H1 (cell line): ENCODE measurements around the gene SUGP2. TPM values are rescaled to one million over a fixed set of nuclear protein-coding genes. Genes with fewer than 3 reads are reported as not detected.

ENCODE experiments used
- CTCF ChIA-PET: fragments of 300-600 bp; sonication (Branson Sonifier 250); formaldehyde crosslinking; loops from one replicate; lab custom pipeline; 2021; ENCODE audit not compliant: partially characterized antibody; lab: Charles Lee
- POLR2A ChIA-PET: fragments of 300-600 bp; sonication (Branson Sonifier 250); formaldehyde crosslinking; loops from one replicate; lab custom pipeline; 2021; ENCODE audit warnings: inconsistent platforms; ENCODE audit not compliant: partially characterized antibody; lab: Charles Lee
- DNase-seq, 2 experiments: peaks; one replicate each; pipeline versions ENCODE4 v3.0.0 to v3.0.0-alpha.2; 2010 to 2022; ENCODE audit warnings: low spot score in 2 of 2, low read depth in 1 of 2, mixed read lengths in 1 of 2
- FAIRE-seq: peaks from 2 replicates; lab custom pipeline; 2011; peaks lifted over from hg19 to GRCh38; lab: Jason Lieb, UNC
- H2AFZ ChIP-seq: 2 replicates; pipeline ENCODE4 v1.8.1; 2012; ENCODE audit warnings: low read length, inconsistent platforms
- H2AK5ac ChIP-seq: 2 replicates; pipeline ENCODE4 v1.6.1; 2013; ENCODE audit warnings: low read depth, low read length
- H2BK120ac ChIP-seq: replicated peaks from 2 replicates; pipeline ENCODE3; 2013; ENCODE audit warnings: low read depth, low read length, inconsistent platforms
- H2BK12ac ChIP-seq: 2 replicates; pipeline ENCODE4 v1.6.1; 2013; ENCODE audit warnings: low read depth, low read length
- H2BK15ac ChIP-seq: 2 replicates; pipeline ENCODE4 v1.6.1; 2013; ENCODE audit warnings: low read length
- H2BK20ac ChIP-seq: 2 replicates; pipeline ENCODE4 v1.6.1; 2013; ENCODE audit warnings: low read length
- H2BK5ac ChIP-seq: 2 replicates; pipeline ENCODE4 v1.6.1; 2013; ENCODE audit warnings: low read depth, low read length
- H3K14ac ChIP-seq: 2 replicates; pipeline ENCODE4 v1.6.1; 2013; ENCODE audit warnings: inconsistent platforms; ENCODE audit not compliant: insufficient read length
- H3K18ac ChIP-seq: 2 replicates; pipeline ENCODE4 v1.6.1; 2013; ENCODE audit warnings: low read length; ENCODE audit errors: extremely low read depth
- H3K23ac ChIP-seq: 2 replicates; pipeline ENCODE4 v1.6.1; 2013; ENCODE audit warnings: inconsistent platforms; ENCODE audit not compliant: insufficient read length
- H3K23me2 ChIP-seq: 2 replicates; pipeline ENCODE4 v1.6.1; 2013; ENCODE audit warnings: low read depth, low read length
- H3K27ac ChIP-seq: 2 replicates; pipeline ENCODE4 v1.6.1; 2011; ENCODE audit warnings: low read depth, low read length, inconsistent platforms
- H3K27me3 ChIP-seq, 4 experiments: replicated peaks in 1 of 4; 1 replicate in 1 of 4; 2 replicates in 3 of 4; pipeline versions ENCODE4 v1.6.1 to v1.8.1; 2011 to 2013; ENCODE audit warnings: low read length in 3 of 4, mild to moderate bottlenecking in 3 of 4, inconsistent platforms in 2 of 4, mixed read lengths in 2 of 4, moderate library complexity in 1 of 4; ENCODE audit not compliant: control insufficient read depth in 3 of 4, insufficient read depth in 3 of 4; ENCODE audit errors: extremely low read depth in 1 of 4
- H3K36me3 ChIP-seq, 4 experiments: 2 replicates each; pipeline versions ENCODE4 v1.6.1 to v1.8.1; 2011 to 2013; ENCODE audit warnings: mild to moderate bottlenecking in 4 of 4, low read length in 3 of 4, moderate library complexity in 2 of 4, control low read depth in 1 of 4, inconsistent platforms in 1 of 4; ENCODE audit not compliant: insufficient read depth in 4 of 4, control insufficient read depth in 2 of 4
- H3K4ac ChIP-seq: replicated peaks from 2 replicates; pipeline ENCODE3; 2013; ENCODE audit warnings: low read length, low read depth, mixed read lengths, inconsistent platforms; ENCODE audit not compliant: insufficient read length
- H3K4me1 ChIP-seq, 4 experiments: replicated peaks in 1 of 4; 1 replicate in 1 of 4; 2 replicates in 3 of 4; pipeline versions ENCODE4 v1.6.1 to v1.8.1; 2011 to 2013; ENCODE audit warnings: low read length in 3 of 4, inconsistent platforms in 2 of 4, mixed read lengths in 1 of 4; ENCODE audit not compliant: insufficient read depth in 4 of 4, control insufficient read depth in 3 of 4
- H3K4me2 ChIP-seq, 2 experiments: 2 replicates each; pipeline versions ENCODE4 v1.6.1 to v1.8.1; 2011 to 2013; ENCODE audit warnings: low read depth in 2 of 2, low read length in 2 of 2, control low read depth in 1 of 2, inconsistent platforms in 1 of 2, mild to moderate bottlenecking in 1 of 2; ENCODE audit not compliant: insufficient read depth in 1 of 2
- H3K4me3 ChIP-seq, 4 experiments: fragments of 200-600, 300-600 bp in 1 of 4; sonication (generic), shearing (Covaris generic), sonication (Bioruptor Twin) in 1 of 4; 2 replicates each; pipeline versions ENCODE4 v1.5.1 to v1.8.1; 2011 to 2016; ENCODE audit warnings: low read length in 4 of 4, low read depth in 3 of 4, control low read depth in 2 of 4, inconsistent platforms in 2 of 4, mild to moderate bottlenecking in 2 of 4, mixed read lengths in 1 of 4, moderate library complexity in 1 of 4; ENCODE audit not compliant: insufficient read depth in 2 of 4; ENCODE audit errors: extremely low read depth in 1 of 4
- H3K56ac ChIP-seq: replicated peaks from 2 replicates; pipeline ENCODE3; 2013; ENCODE audit warnings: low read depth, mild to moderate bottlenecking, mixed read lengths, low read length, inconsistent platforms; ENCODE audit not compliant: insufficient read length
- H3K79me1 ChIP-seq: 2 replicates; pipeline ENCODE4 v1.6.1; 2013; ENCODE audit warnings: low read depth, low read length, control low read depth
- H3K79me2 ChIP-seq, 2 experiments: 2 replicates each; pipeline versions ENCODE4 v1.6.1 to v1.8.1; 2012 to 2013; ENCODE audit warnings: low read length in 2 of 2, mild to moderate bottlenecking in 2 of 2, inconsistent platforms in 1 of 2; ENCODE audit not compliant: insufficient read depth in 2 of 2, control insufficient read depth in 1 of 2
- H3K9ac ChIP-seq, 4 experiments: replicated peaks in 1 of 4; 1 replicate in 1 of 4; 2 replicates in 3 of 4; pipeline versions ENCODE4 v1.6.1 to v1.8.1; 2011 to 2013; ENCODE audit warnings: low read depth in 3 of 4, low read length in 3 of 4, control low read depth in 2 of 4, mild to moderate bottlenecking in 2 of 4, moderate library complexity in 2 of 4, inconsistent platforms in 1 of 4; ENCODE audit errors: extremely low read depth in 1 of 4
- H3K9me3 ChIP-seq, 2 experiments: 2 replicates each; pipeline versions ENCODE4 v1.6.1 to v1.8.1; 2012 to 2013; ENCODE audit warnings: mild to moderate bottlenecking in 2 of 2, moderate library complexity in 2 of 2, control low read depth in 1 of 2, inconsistent platforms in 1 of 2, low read depth in 1 of 2, low read length in 1 of 2, mixed read lengths in 1 of 2; ENCODE audit not compliant: insufficient read depth in 2 of 2
- H4K20me1 ChIP-seq, 2 experiments: replicated peaks in 1 of 2; 2 replicates each; pipeline versions ENCODE3 to v1.8.1; 2011 to 2013; ENCODE audit warnings: inconsistent platforms in 2 of 2, low read length in 2 of 2, mild to moderate bottlenecking in 1 of 2; ENCODE audit not compliant: insufficient read depth in 2 of 2, control insufficient read depth in 1 of 2
- H4K5ac ChIP-seq: 2 replicates; pipeline ENCODE4 v1.6.1; 2013; ENCODE audit warnings: low read length, low read depth, mixed read lengths, inconsistent platforms; ENCODE audit not compliant: insufficient read length
- H4K8ac ChIP-seq: 2 replicates; pipeline ENCODE4 v1.8.0; 2013; ENCODE audit warnings: mild to moderate bottlenecking, moderate library complexity, low read length, inconsistent platforms; ENCODE audit not compliant: insufficient read depth; ENCODE audit errors: extremely low read depth
- H4K91ac ChIP-seq: replicated peaks from 2 replicates; pipeline ENCODE3; 2013; ENCODE audit warnings: low read length, mixed read lengths, inconsistent platforms; ENCODE audit not compliant: insufficient read length
- CEBPB ChIP-seq: IDR thresholded peaks from 2 replicates; pipeline ENCODE4 v1.6.1; 2012; ENCODE audit warnings: low read depth, low read length
- CHD2 ChIP-seq: IDR thresholded peaks from 2 replicates; pipeline ENCODE4 v1.6.1; 2012; ENCODE audit warnings: low read length, improper control_type of control experiment
- E2F6 ChIP-seq: IDR thresholded peaks from 2 replicates; pipeline ENCODE4 v1.6.1; 2012; ENCODE audit warnings: inconsistent platforms
- MAFK ChIP-seq: IDR thresholded peaks from 2 replicates; pipeline ENCODE4 v1.6.1; 2012; ENCODE audit warnings: low read depth, mild to moderate bottlenecking, improper control_type of control experiment, low read length
- POLR2AphosphoS5 ChIP-seq: IDR thresholded peaks from 2 replicates; pipeline ENCODE4 v1.6.1; 2011; ENCODE audit warnings: low read depth, low read length
- SIX5 ChIP-seq: IDR thresholded peaks from 2 replicates; pipeline ENCODE4 v1.6.1; 2011; ENCODE audit warnings: mild to moderate bottlenecking, low read depth, low read length
- WGBS, 2 experiments: shearing (Covaris generic) in 1 of 2; methylation state at CpG; one replicate each; pipeline versions ENCODE4 v1.1.6 to v1.1.7; 2013 to 2015; ENCODE audit warnings: low lambda C conversion rate in 2 of 2, mixed read lengths in 2 of 2, inconsistent platforms in 1 of 2, low coverage in 1 of 2, missing lambda C conversion rate in 1 of 2; ENCODE audit not compliant: insufficient replicate concordance in 2 of 2, insufficient coverage in 1 of 2, insufficient read length in 1 of 2; ENCODE audit errors: extremely low coverage in 1 of 2, missing lambda C conversion rate in 1 of 2; 5-methylcytosine and 5-hydroxymethylcytosine counted together
- polyA plus RNA-seq, 7 experiments: library from polyadenylated mRNA; depleted of rRNA in 3 of 7; stranded (reverse) in 5 of 7; unstranded in 2 of 7; fragments of >200 nt in 5 of 7; fragments of 200-250 nt in 2 of 7; gene quantifications; 1 replicate in 5 of 7; 2 replicates in 1 of 7; 4 replicates in 1 of 7; pipeline versions ENCODE4 v1.2.1 to v1.2.3, GENCODE V29; 2011 to 2013; ENCODE audit warnings: missing spikeins in 2 of 7, mixed read lengths in 2 of 7
- total RNA-seq: library from RNA; stranded (reverse); fragmentation: NEBNext Ultra II Directional; extraction: Animal tissue kit (Norgen Biotek cat#: 25700); gene quantifications from 2 replicates; pipeline ENCODE4 v1.2.1, GENCODE V29; 2021

SUGP2 gene
- total and polyA plus RNA-seq, 2 of the 8 experiments (the other 6 are each of a cell fraction or from before 2014, with no cell fraction given), result 57.7 to 114 TPM

DNA sequence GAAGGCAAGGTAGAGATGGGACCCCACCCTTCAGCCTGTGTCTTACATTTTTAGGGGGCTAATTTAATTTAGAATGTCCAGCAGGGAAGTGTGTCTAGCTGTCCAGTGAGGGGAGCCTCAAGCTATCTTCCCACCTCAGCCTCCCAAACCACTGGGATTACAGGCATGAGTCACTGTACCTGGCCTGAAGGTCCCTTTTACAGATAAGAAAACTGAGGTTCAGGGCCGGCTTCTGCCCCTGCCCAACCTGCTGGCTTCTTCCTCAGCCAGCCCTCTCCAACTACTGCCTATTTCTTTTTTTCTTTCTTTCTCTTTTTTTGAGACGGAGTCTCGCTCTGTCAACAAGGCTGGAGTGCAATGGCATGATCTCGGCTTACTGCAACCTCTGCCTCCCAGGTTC is 72.9 kb downstream of the SUGP2 start:
- no peak overlapping the region for H2BK5ac ChIP-seq
- H3K79me2 ChIP-seq, result no peaks in the 10 kb centered on the region
- no peaks in the 10 kb centered on the region; the same call in 1 of the 2 replicates for H3K23me2 ChIP-seq
- no peak overlapping the region for H3K56ac ChIP-seq
- H3K9ac ChIP-seq, result no peak overlapping the region
- no peak overlapping the region for H3K14ac ChIP-seq
- no peak overlapping the region for H2BK20ac ChIP-seq
- no peak overlapping the region for H3K27ac ChIP-seq
- ChIA-PET POLR2A (interaction anchor here (0.6 to 1.3 kb wide), 4 partner anchors 9 to 474 kb away, joined by 4 to 5 read pairs (median 4); partner anchors contain the start of genes COPE and DDX49), CTCF (interaction anchor here (1.6 kb wide), 1 partner anchor 26 kb away, joined by 4 read pairs; no protein-coding TSS in a partner anchor)
- H3K4ac ChIP-seq, result no peak overlapping the region
- H2BK15ac ChIP-seq, result no peak overlapping the region
- TF ChIP-seq E2F6 (no peak), SIX5 (no peak), MAFK (no peak), POLR2AphosphoS5 (no peak), CHD2 (no peak), CEBPB (no peak)
- H3K79me1 ChIP-seq, result no peaks in the 10 kb centered on the region
- DNase-seq (no peak), FAIRE-seq (no peak)
- H3K27me3 ChIP-seq, result no peaks in the 10 kb centered on the region
- H3K9me3 ChIP-seq, result no peaks in the 10 kb centered on the region
- no peak overlapping the region for H2BK12ac ChIP-seq
- no peak overlapping the region for H3K4me3 ChIP-seq
- H4K8ac ChIP-seq, result no peak overlapping the region
- 95% methylated on average over 4 of the region's 4 CpGs; no CpG with 5 or more reads in 1 of the 2 experiments for WGBS, 2 experiments
- no peak overlapping the region for H2BK120ac ChIP-seq
- no peak overlapping the region for H2AK5ac ChIP-seq
- H3K4me2 ChIP-seq, result no peak overlapping the region
- no peak overlapping the region for H3K23ac ChIP-seq
- no peak overlapping the region for H4K5ac ChIP-seq
- H2AFZ ChIP-seq, result no peak overlapping the region
- no peaks in the 10 kb centered on the region for H3K36me3 ChIP-seq
- H3K18ac ChIP-seq, result no peak overlapping the region
- no peak overlapping the region for H4K91ac ChIP-seq
- H3K4me1 ChIP-seq, result peaks cover 0 to 2% (median under 1%) of the 10 kb centered on the region in 4 experiments; a peak in 3 of 7 replicates
- no peaks in the 10 kb centered on the region for H4K20me1 ChIP-seq
